ENCODE data around the gene PCLO. TPM values are rescaled to one million over a fixed set of nuclear protein-coding genes. Genes with fewer than 3 reads are reported as not detected.

Gene PCLO, protein sequence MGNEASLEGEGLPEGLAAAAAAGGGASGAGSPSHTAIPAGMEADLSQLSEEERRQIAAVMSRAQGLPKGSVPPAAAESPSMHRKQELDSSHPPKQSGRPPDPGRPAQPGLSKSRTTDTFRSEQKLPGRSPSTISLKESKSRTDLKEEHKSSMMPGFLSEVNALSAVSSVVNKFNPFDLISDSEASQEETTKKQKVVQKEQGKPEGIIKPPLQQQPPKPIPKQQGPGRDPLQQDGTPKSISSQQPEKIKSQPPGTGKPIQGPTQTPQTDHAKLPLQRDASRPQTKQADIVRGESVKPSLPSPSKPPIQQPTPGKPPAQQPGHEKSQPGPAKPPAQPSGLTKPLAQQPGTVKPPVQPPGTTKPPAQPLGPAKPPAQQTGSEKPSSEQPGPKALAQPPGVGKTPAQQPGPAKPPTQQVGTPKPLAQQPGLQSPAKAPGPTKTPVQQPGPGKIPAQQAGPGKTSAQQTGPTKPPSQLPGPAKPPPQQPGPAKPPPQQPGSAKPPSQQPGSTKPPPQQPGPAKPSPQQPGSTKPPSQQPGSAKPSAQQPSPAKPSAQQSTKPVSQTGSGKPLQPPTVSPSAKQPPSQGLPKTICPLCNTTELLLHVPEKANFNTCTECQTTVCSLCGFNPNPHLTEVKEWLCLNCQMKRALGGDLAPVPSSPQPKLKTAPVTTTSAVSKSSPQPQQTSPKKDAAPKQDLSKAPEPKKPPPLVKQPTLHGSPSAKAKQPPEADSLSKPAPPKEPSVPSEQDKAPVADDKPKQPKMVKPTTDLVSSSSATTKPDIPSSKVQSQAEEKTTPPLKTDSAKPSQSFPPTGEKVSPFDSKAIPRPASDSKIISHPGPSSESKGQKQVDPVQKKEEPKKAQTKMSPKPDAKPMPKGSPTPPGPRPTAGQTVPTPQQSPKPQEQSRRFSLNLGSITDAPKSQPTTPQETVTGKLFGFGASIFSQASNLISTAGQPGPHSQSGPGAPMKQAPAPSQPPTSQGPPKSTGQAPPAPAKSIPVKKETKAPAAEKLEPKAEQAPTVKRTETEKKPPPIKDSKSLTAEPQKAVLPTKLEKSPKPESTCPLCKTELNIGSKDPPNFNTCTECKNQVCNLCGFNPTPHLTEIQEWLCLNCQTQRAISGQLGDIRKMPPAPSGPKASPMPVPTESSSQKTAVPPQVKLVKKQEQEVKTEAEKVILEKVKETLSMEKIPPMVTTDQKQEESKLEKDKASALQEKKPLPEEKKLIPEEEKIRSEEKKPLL (N-terminal part only)
- total RNA-seq, result 1 to 10 TPM in 5 of 7 donors, under 1 TPM in 2; 0.60 to 3.6 (median 1.4) TPM
- 1 to 10 TPM in 1 of 2 donors, under 1 TPM in 1; 0.31 to 2.6 TPM for polyA plus RNA-seq
- long read RNA-seq, donor 1, partial matches to known transcripts, result 1 of 2 reads
- long read RNA-seq, donor 1, other reads (novel, unspliced or antisense), result 1 of 2 reads
- long read RNA-seq, donor 2, partial matches to known transcripts, result 6 of 8 reads
- long read RNA-seq, donor 2, other reads (novel, unspliced or antisense), result 0 of 8 reads
- long read RNA-seq, donor 3, result 0 reads

- H3K27ac ChIP-seq, result peak within 1 kb of the TSS in 1 of 2 donors; percentile 35
Observed at GRCh38 chr7:83162402-83163256, at the start of gene PCLO. PCLO (minus strand) TSS chr7:83162884; CDS start chr7:83162592, 292 bp downstream.

DNA sequence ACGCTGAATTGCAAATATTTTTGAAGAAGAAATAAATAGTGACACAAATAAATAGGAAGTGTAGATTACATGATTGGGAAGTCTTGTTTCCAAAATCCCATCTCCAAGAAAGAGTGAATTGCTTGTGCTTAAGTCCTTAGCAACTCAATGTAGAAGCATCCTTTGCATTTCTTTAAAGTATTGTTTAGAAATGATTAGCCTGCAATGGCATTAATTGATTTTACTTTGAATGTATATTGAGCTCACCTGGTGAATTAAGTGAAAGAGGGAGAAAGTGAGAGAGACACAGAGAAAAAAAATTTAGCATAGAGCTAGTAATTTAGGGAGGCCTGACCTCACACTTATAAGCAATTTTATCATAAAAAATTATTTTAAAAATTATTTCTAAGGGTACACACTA is 49.0 kb upstream of the PCLO start:
- H3K4me1 ChIP-seq (ENCODE audit: insufficient read depth), result no peaks in the 10 kb centered on the region
- no peak for DNase-seq
- no peak overlapping the region for H3K4me3 ChIP-seq
- WGBS, 3 donors, result 49 to 63% (median 50%) methylated on average over 1 of the region's 1 CpG
- TF ChIP-seq EP300 (IDR thresholded peaks at IDR 0.05) (no peak), CTCF (IDR thresholded peaks at IDR 0.05) (no peak)
- no peak overlapping the region for H3K27ac ChIP-seq
- H3K36me3 ChIP-seq, result no peaks in the 10 kb centered on the region
- no peaks in the 10 kb centered on the region for H3K9me3 ChIP-seq
- no peaks in the 10 kb centered on the region for H3K27me3 ChIP-seq
- intact Hi-C loops (cut with DNase I), result no loop called here

More at GRCh38 chr7:83162402-83163256, at the start of gene PCLO:
- no peaks in the 10 kb centered on the region for H3K9me3 ChIP-seq
- no peak for TF ChIP-seq CTCF (IDR thresholded peaks at IDR 0.05)
- TF ChIP-seq EP300 (IDR thresholded peaks at IDR 0.05), result no peak
- no peak for TF ChIP-seq POLR2A (IDR thresholded peaks at IDR 0.05)
- WGBS, 3 donors, result 0 to 1% (median 1%) methylated on average over 49 to 77 of the region's 77 CpGs
- no peaks in the 10 kb centered on the region for H3K27me3 ChIP-seq
- peak within 1 kb of the TSS; percentile 44 for H3K4me3 ChIP-seq
- peak; percentile 49 to 80 (median 66) for DNase-seq
- intact Hi-C loops (cut with DNase I), result no loop called here
- no peaks in the 10 kb centered on the region for H3K36me3 ChIP-seq
- H3K4me1 ChIP-seq (ENCODE audit: insufficient read depth), result peaks cover 2% of the 10 kb centered on the region

DNA sequence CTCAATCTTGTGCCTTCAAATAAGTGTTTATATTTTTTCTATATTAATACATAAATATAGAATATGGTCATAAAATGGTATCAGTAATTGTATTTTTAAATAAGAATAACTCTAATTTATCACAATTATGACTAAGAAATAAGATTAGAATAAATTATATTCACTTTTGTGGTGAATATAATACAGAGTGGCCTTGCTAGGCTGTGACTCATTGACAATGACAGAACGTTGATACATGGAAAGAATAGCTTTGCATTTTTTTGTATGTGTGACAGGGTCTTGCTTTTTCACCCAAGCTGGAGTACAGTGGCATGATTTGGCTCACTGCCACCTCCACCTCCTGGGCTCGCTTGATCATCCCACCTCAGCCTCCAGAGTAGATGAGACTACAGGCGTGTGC is 47.8 kb upstream of the PCLO start:
- Histone ChIP-seq H3K27ac (no peak overlapping the region), H3K36me3 (no peaks in the 10 kb centered on the region), H3K4me1 (ENCODE audit: insufficient read depth) (no peaks in the 10 kb centered on the region), H3K4me3 (no peak overlapping the region), H3K9me3 (no peaks in the 10 kb centered on the region), H3K27me3 (no peaks in the 10 kb centered on the region)
- no peak for TF ChIP-seq EP300 (IDR thresholded peaks at IDR 0.05)
- no peak for TF ChIP-seq CTCF (IDR thresholded peaks at IDR 0.05)
- TF ChIP-seq POLR2A (IDR thresholded peaks at IDR 0.05), result no peak
- intact Hi-C loops (cut with DNase I), result no loop called here
- no peak for DNase-seq
- 77 to 79% (median 78%) methylated on average over 3 of the region's 3 CpGs for WGBS, 3 donors
